Measurements from ENCODE around the gene PLEKHG5. TPM values are rescaled to one million over a fixed set of nuclear protein-coding genes. Genes with fewer than 3 reads are reported as not detected.

Gene PLEKHG5
- total and polyA plus RNA-seq, 10 donors = 6.4 to 120 (median 59.4) TPM

- DNase-seq = no peak
- TF ChIP-seq POLR2AphosphoS5 (IDR thresholded peaks at IDR 0.05) = peak in 1 of 3 donors; percentile 16
- no peak for TF ChIP-seq POLR2A (IDR thresholded peaks at IDR 0.05)
- Histone ChIP-seq H3K9me3 (no peaks in the 10 kb centered on the region), H3K4me3 (no peak overlapping the region), H3K36me3 (peaks cover 8 to 77% (median 64%) of the 10 kb centered on the region in 6 donors), H3K27me3 (replicated peaks in 1 of 7) (no peaks in the 10 kb centered on the region), H3K27ac (no peak overlapping the region), H3K4me1 (peaks cover 0 to 25% (median 5%) of the 10 kb centered on the region in 6 donors)
- WGBS, 5 donors = 78 to 88% (median 82%) methylated on average over 10 to 11 of the region's 11 CpGs
- intact Hi-C loops (cut with DNase I; ENCODE audit: low total_unique reads) = no loop called here
Observed at GRCh38 chr1:6526316-6526715, 34.8 kb upstream of the PLEKHG5 start.

GRCh38 chr1:6523566-6523965, 32.1 kb upstream of the PLEKHG5 start:
- intact Hi-C loops (cut with DNase I; ENCODE audit: low total_unique reads) = no loop called here
- TF ChIP-seq POLR2A (IDR thresholded peaks at IDR 0.05) (no peak), CTCF (IDR thresholded peaks at IDR 0.05 in 8 of 11, conservative IDR thresholded peaks at IDR 0.05 in 3 of 11) (peak in 8 of 11 experiments; percentile 6 to 56 (median 39)), POLR2AphosphoS5 (IDR thresholded peaks at IDR 0.05) (no peak)
- H3K9me3 ChIP-seq = no peaks in the 10 kb centered on the region
- H3K36me3 ChIP-seq = peaks cover 4 to 50% (median 37%) of the 10 kb centered on the region in 6 donors
- H3K27ac ChIP-seq = no peak overlapping the region
- no peaks in the 10 kb centered on the region for H3K27me3 ChIP-seq (replicated peaks in 1 of 7)
- DNase-seq = no peak
- H3K4me1 ChIP-seq = peaks cover 0 to 32% (median 10%) of the 10 kb centered on the region in 6 donors
- H3K4me3 ChIP-seq = no peak overlapping the region
- whole genome bisulfite sequencing, 5 donors = 30 to 61% (median 44%) methylated on average over 5 to 6 of the region's 6 CpGs

GRCh38 chr1:6521536-6521935, 30.1 kb upstream of the PLEKHG5 start:
- WGBS, 5 donors = 52 to 68% (median 58%) methylated on average over 5 of the region's 5 CpGs
- intact Hi-C loops (cut with DNase I; ENCODE audit: low total_unique reads) = no loop called here
- TF ChIP-seq POLR2A (IDR thresholded peaks at IDR 0.05) = no peak
- no peak for TF ChIP-seq POLR2AphosphoS5 (IDR thresholded peaks at IDR 0.05)
- no peak for TF ChIP-seq CTCF (IDR thresholded peaks at IDR 0.05 in 8 of 11, conservative IDR thresholded peaks at IDR 0.05 in 3 of 11)
- no peaks in the 10 kb centered on the region for H3K9me3 ChIP-seq
- no peak for DNase-seq
- H3K4me3 ChIP-seq = no peak overlapping the region
- H3K36me3 ChIP-seq = peaks cover 0 to 29% (median 19%) of the 10 kb centered on the region in 6 donors
- peaks cover 0 to 25% (median 10%) of the 10 kb centered on the region in 6 donors for H3K4me1 ChIP-seq
- peak overlapping the region in 1 of 8 donors; percentile 67 for H3K27ac ChIP-seq
- H3K27me3 ChIP-seq (replicated peaks in 1 of 7) = no peaks in the 10 kb centered on the region

- WGBS, 5 donors = 48 to 69% (median 62%) methylated on average over 11 to 13 of the region's 13 CpGs
- Histone ChIP-seq H3K36me3 (peaks cover 0 to 15% (median 4%) of the 10 kb centered on the region in 6 donors), H3K9me3 (no peaks in the 10 kb centered on the region), H3K27ac (peak overlapping the region in 6 of 8 donors; percentile 15 to 67 (median 45)), H3K27me3 (replicated peaks in 1 of 7) (no peaks in the 10 kb centered on the region), H3K4me1 (peaks cover 0 to 25% (median 10%) of the 10 kb centered on the region in 6 donors), H3K4me3 (no peak overlapping the region)
- intact Hi-C loops (cut with DNase I; ENCODE audit: low total_unique reads) = no loop called here
- TF ChIP-seq POLR2AphosphoS5 (IDR thresholded peaks at IDR 0.05) (peak in 2 of 3 donors; percentile 41 to 71), POLR2A (IDR thresholded peaks at IDR 0.05) (no peak), CTCF (IDR thresholded peaks at IDR 0.05 in 8 of 11, conservative IDR thresholded peaks at IDR 0.05 in 3 of 11) (no peak)
- no peak for DNase-seq
Observed at GRCh38 chr1:6519935-6520671, 28.6 kb upstream of the PLEKHG5 start.

Data from spleen (tissue), 11 donors.